Ascending aorta (tissue), 2 donors: ENCODE results near the gene ANKRD44. TPM values are rescaled to one million over a fixed set of nuclear protein-coding genes. Genes with fewer than 3 reads are reported as not detected.
A peak's percentile ranks its signal among the peaks of the same experiment; 100 is the strongest.
"Not testable (repeated sequence)": the region's sequence is repeated elsewhere in the genome, so short reads cannot be mapped to it uniquely, and the experiment has no call there.

Experiments used
- DNase-seq, 2 donors: peaks; one replicate each; pipeline ENCODE4 v3.0.0-alpha.2; 2019; ENCODE audit warnings: low spot score in 2 of 2
- H3K27ac ChIP-seq, 2 donors: fragments of 200-600 bp; sonication (generic); one replicate each; pipeline ENCODE4 v1.5.1; 2016 to 2017; ENCODE audit warnings: mild to moderate bottlenecking in 1 of 2
- H3K27me3 ChIP-seq: fragments of 200-600 bp; sonication (generic); one replicate; pipeline ENCODE4 v1.5.1; 2017
- H3K36me3 ChIP-seq, 2 donors: fragments of 200-600 bp; sonication (generic); one replicate each; pipeline ENCODE4 v1.5.1; 2016
- H3K4me1 ChIP-seq, 2 donors: fragments of 200-600 bp; sonication (generic); one replicate each; pipeline ENCODE4 v1.5.1; 2016 to 2017; ENCODE audit warnings: mild to moderate bottlenecking in 1 of 2
- H3K4me3 ChIP-seq, 2 donors: fragments of 200-600 bp; sonication (generic); one replicate each; pipeline ENCODE4 v1.5.1; 2016 to 2017; ENCODE audit warnings: mild to moderate bottlenecking in 1 of 2
- H3K9me3 ChIP-seq, 2 donors: fragments of 200-600 bp; sonication (generic); one replicate each; pipeline ENCODE4 v1.5.1; 2016
- CTCF ChIP-seq, 3 experiments: fragments of 200-600 bp in 2 of 3; fragments of 450-650 bp in 1 of 3; sonication (generic) in 2 of 3; IDR thresholded peaks; one replicate each; pipeline ENCODE4 v1.5.1; 2016 to 2019; ENCODE audit warnings: antibody characterized with exemption in 3 of 3, mild to moderate bottlenecking in 1 of 3, moderate library complexity in 1 of 3
- intact Hi-C: fragments of 100-400 bp; cut with DNase I; formaldehyde crosslinking; loops from one replicate; pipeline ENCODE4 v1.15.1; 2023
- total RNA-seq: library from RNA; depleted of rRNA; stranded (reverse); fragments of >200 nt; gene quantifications from one replicate; pipeline ENCODE4 v1.1.0, GENCODE V29; 2016

Gene ANKRD44
- total RNA-seq, 1 donor from 2014 or later: 66.3 TPM

- Histone ChIP-seq H3K27ac (no peak overlapping the region), H3K36me3 (peaks cover 8% of the 10 kb centered on the region in 2 donors), H3K4me3 (no peak overlapping the region), H3K27me3 (no peaks in the 10 kb centered on the region), H3K9me3 (no peaks in the 10 kb centered on the region), H3K4me1 (no peaks in the 10 kb centered on the region)
- DNase-seq: no peak
- intact Hi-C loops: loop anchor here (2.0 kb wide), 1 partner anchor 298 kb away; the partner anchor contains the start of gene ANKRD44
- TF ChIP-seq CTCF (IDR thresholded peaks at IDR 0.05): no peak
Measured at GRCh38 chr2:197013098-197013497, 297.5 kb downstream of the ANKRD44 start.

- Histone ChIP-seq H3K4me1 (no peaks in the 10 kb centered on the region), H3K27ac (no peak overlapping the region), H3K27me3 (no peaks in the 10 kb centered on the region), H3K36me3 (peaks cover 8 to 10% of the 10 kb centered on the region in 2 donors), H3K9me3 (no peaks in the 10 kb centered on the region), H3K4me3 (no peak overlapping the region)
- peak; percentile 52 to 71 (median 55) for TF ChIP-seq CTCF (IDR thresholded peaks at IDR 0.05)
- no peak for DNase-seq
- intact Hi-C loops: loop anchor here (1.0 to 2.0 kb wide), 2 partner anchors 299 to 366 kb away; partner anchors contain the start of gene ANKRD44
Measured at GRCh38 chr2:197011801-197012641, 298.6 kb downstream of the ANKRD44 start.

- intact Hi-C loops: no loop called here
- no peaks in the 10 kb centered on the region for H3K9me3 ChIP-seq
- no peaks in the 10 kb centered on the region for H3K4me1 ChIP-seq
- no peak overlapping the region for H3K27ac ChIP-seq
- DNase-seq: no peak
- TF ChIP-seq CTCF (IDR thresholded peaks at IDR 0.05): no peak
- peaks cover 11 to 18% of the 10 kb centered on the region in 2 donors for H3K36me3 ChIP-seq
- no peaks in the 10 kb centered on the region for H3K27me3 ChIP-seq
- no peak overlapping the region for H3K4me3 ChIP-seq
Measured at GRCh38 chr2:197011021-197011417, 299.6 kb downstream of the ANKRD44 start.

GRCh38 chr2:197010200-197011020, 300.2 kb downstream of the ANKRD44 start:
- no peaks in the 10 kb centered on the region for H3K27me3 ChIP-seq
- no peaks in the 10 kb centered on the region for H3K9me3 ChIP-seq
- H3K4me3 ChIP-seq: no peak overlapping the region
- intact Hi-C loops: no loop called here
- H3K36me3 ChIP-seq: peaks cover 15 to 24% of the 10 kb centered on the region in 2 donors
- no peak for TF ChIP-seq CTCF (IDR thresholded peaks at IDR 0.05)
- DNase-seq: no peak
- H3K27ac ChIP-seq: no peak overlapping the region
- no peaks in the 10 kb centered on the region for H3K4me1 ChIP-seq

GRCh38 chr2:197008741-197009341, 301.7 kb downstream of the ANKRD44 start:
- DNase-seq, H3K4me1 ChIP-seq, H3K4me3 ChIP-seq, H3K27me3 ChIP-seq, H3K9me3 ChIP-seq, H3K27ac ChIP-seq, intact Hi-C loops: not testable (repeated sequence)
- peaks cover 15 to 24% of the 10 kb centered on the region in 2 donors for H3K36me3 ChIP-seq
